H1 (cell line): ENCODE data around the gene ZFP14. TPM values are rescaled to one million over a fixed set of nuclear protein-coding genes. Genes with fewer than 3 reads are reported as not detected.
"Not testable (repeated sequence)": the region's sequence is repeated elsewhere in the genome, so short reads cannot be mapped to it uniquely, and the experiment has no call there.

Experiments used
- CTCF ChIA-PET: fragments of 300-600 bp; sonication (Branson Sonifier 250); formaldehyde crosslinking; loops from one replicate; lab custom pipeline; 2021; ENCODE audit not compliant: partially characterized antibody; lab: Charles Lee
- POLR2A ChIA-PET: fragments of 300-600 bp; sonication (Branson Sonifier 250); formaldehyde crosslinking; loops from one replicate; lab custom pipeline; 2021; ENCODE audit warnings: inconsistent platforms; ENCODE audit not compliant: partially characterized antibody; lab: Charles Lee
- DNase-seq, 2 experiments: peaks; one replicate each; pipeline versions ENCODE4 v3.0.0 to v3.0.0-alpha.2; 2010 to 2022; ENCODE audit warnings: low spot score in 2 of 2, low read depth in 1 of 2, mixed read lengths in 1 of 2
- FAIRE-seq: peaks from 2 replicates; lab custom pipeline; 2011; peaks lifted over from hg19 to GRCh38; lab: Jason Lieb, UNC
- H2AFZ ChIP-seq: 2 replicates; pipeline ENCODE4 v1.8.1; 2012; ENCODE audit warnings: low read length, inconsistent platforms
- H2AK5ac ChIP-seq: 2 replicates; pipeline ENCODE4 v1.6.1; 2013; ENCODE audit warnings: low read depth, low read length
- H2BK120ac ChIP-seq: replicated peaks from 2 replicates; pipeline ENCODE3; 2013; ENCODE audit warnings: low read depth, low read length, inconsistent platforms
- H2BK12ac ChIP-seq: 2 replicates; pipeline ENCODE4 v1.6.1; 2013; ENCODE audit warnings: low read depth, low read length
- H2BK15ac ChIP-seq: 2 replicates; pipeline ENCODE4 v1.6.1; 2013; ENCODE audit warnings: low read length
- H2BK20ac ChIP-seq: 2 replicates; pipeline ENCODE4 v1.6.1; 2013; ENCODE audit warnings: low read length
- H2BK5ac ChIP-seq: 2 replicates; pipeline ENCODE4 v1.6.1; 2013; ENCODE audit warnings: low read depth, low read length
- H3K14ac ChIP-seq: 2 replicates; pipeline ENCODE4 v1.6.1; 2013; ENCODE audit warnings: inconsistent platforms; ENCODE audit not compliant: insufficient read length
- H3K18ac ChIP-seq: 2 replicates; pipeline ENCODE4 v1.6.1; 2013; ENCODE audit warnings: low read length; ENCODE audit errors: extremely low read depth
- H3K23ac ChIP-seq: 2 replicates; pipeline ENCODE4 v1.6.1; 2013; ENCODE audit warnings: inconsistent platforms; ENCODE audit not compliant: insufficient read length
- H3K23me2 ChIP-seq: 2 replicates; pipeline ENCODE4 v1.6.1; 2013; ENCODE audit warnings: low read depth, low read length
- H3K27ac ChIP-seq: 2 replicates; pipeline ENCODE4 v1.6.1; 2011; ENCODE audit warnings: low read depth, low read length, inconsistent platforms
- H3K27me3 ChIP-seq, 4 experiments: replicated peaks in 1 of 4; 1 replicate in 1 of 4; 2 replicates in 3 of 4; pipeline versions ENCODE4 v1.6.1 to v1.8.1; 2011 to 2013; ENCODE audit warnings: low read length in 3 of 4, mild to moderate bottlenecking in 3 of 4, inconsistent platforms in 2 of 4, mixed read lengths in 2 of 4, moderate library complexity in 1 of 4; ENCODE audit not compliant: control insufficient read depth in 3 of 4, insufficient read depth in 3 of 4; ENCODE audit errors: extremely low read depth in 1 of 4
- H3K36me3 ChIP-seq, 4 experiments: 2 replicates each; pipeline versions ENCODE4 v1.6.1 to v1.8.1; 2011 to 2013; ENCODE audit warnings: mild to moderate bottlenecking in 4 of 4, low read length in 3 of 4, moderate library complexity in 2 of 4, control low read depth in 1 of 4, inconsistent platforms in 1 of 4; ENCODE audit not compliant: insufficient read depth in 4 of 4, control insufficient read depth in 2 of 4
- H3K4ac ChIP-seq: replicated peaks from 2 replicates; pipeline ENCODE3; 2013; ENCODE audit warnings: low read length, low read depth, mixed read lengths, inconsistent platforms; ENCODE audit not compliant: insufficient read length
- H3K4me1 ChIP-seq, 4 experiments: replicated peaks in 1 of 4; 1 replicate in 1 of 4; 2 replicates in 3 of 4; pipeline versions ENCODE4 v1.6.1 to v1.8.1; 2011 to 2013; ENCODE audit warnings: low read length in 3 of 4, inconsistent platforms in 2 of 4, mixed read lengths in 1 of 4; ENCODE audit not compliant: insufficient read depth in 4 of 4, control insufficient read depth in 3 of 4
- H3K4me2 ChIP-seq, 2 experiments: 2 replicates each; pipeline versions ENCODE4 v1.6.1 to v1.8.1; 2011 to 2013; ENCODE audit warnings: low read depth in 2 of 2, low read length in 2 of 2, control low read depth in 1 of 2, inconsistent platforms in 1 of 2, mild to moderate bottlenecking in 1 of 2; ENCODE audit not compliant: insufficient read depth in 1 of 2
- H3K4me3 ChIP-seq, 4 experiments: fragments of 200-600, 300-600 bp in 1 of 4; sonication (generic), shearing (Covaris generic), sonication (Bioruptor Twin) in 1 of 4; 2 replicates each; pipeline versions ENCODE4 v1.5.1 to v1.8.1; 2011 to 2016; ENCODE audit warnings: low read length in 4 of 4, low read depth in 3 of 4, control low read depth in 2 of 4, inconsistent platforms in 2 of 4, mild to moderate bottlenecking in 2 of 4, mixed read lengths in 1 of 4, moderate library complexity in 1 of 4; ENCODE audit not compliant: insufficient read depth in 2 of 4; ENCODE audit errors: extremely low read depth in 1 of 4
- H3K56ac ChIP-seq: replicated peaks from 2 replicates; pipeline ENCODE3; 2013; ENCODE audit warnings: low read depth, mild to moderate bottlenecking, mixed read lengths, low read length, inconsistent platforms; ENCODE audit not compliant: insufficient read length
- H3K79me1 ChIP-seq: 2 replicates; pipeline ENCODE4 v1.6.1; 2013; ENCODE audit warnings: low read depth, low read length, control low read depth
- H3K79me2 ChIP-seq, 2 experiments: 2 replicates each; pipeline versions ENCODE4 v1.6.1 to v1.8.1; 2012 to 2013; ENCODE audit warnings: low read length in 2 of 2, mild to moderate bottlenecking in 2 of 2, inconsistent platforms in 1 of 2; ENCODE audit not compliant: insufficient read depth in 2 of 2, control insufficient read depth in 1 of 2
- H3K9ac ChIP-seq, 4 experiments: replicated peaks in 1 of 4; 1 replicate in 1 of 4; 2 replicates in 3 of 4; pipeline versions ENCODE4 v1.6.1 to v1.8.1; 2011 to 2013; ENCODE audit warnings: low read depth in 3 of 4, low read length in 3 of 4, control low read depth in 2 of 4, mild to moderate bottlenecking in 2 of 4, moderate library complexity in 2 of 4, inconsistent platforms in 1 of 4; ENCODE audit errors: extremely low read depth in 1 of 4
- H3K9me3 ChIP-seq, 2 experiments: 2 replicates each; pipeline versions ENCODE4 v1.6.1 to v1.8.1; 2012 to 2013; ENCODE audit warnings: mild to moderate bottlenecking in 2 of 2, moderate library complexity in 2 of 2, control low read depth in 1 of 2, inconsistent platforms in 1 of 2, low read depth in 1 of 2, low read length in 1 of 2, mixed read lengths in 1 of 2; ENCODE audit not compliant: insufficient read depth in 2 of 2
- H4K20me1 ChIP-seq, 2 experiments: replicated peaks in 1 of 2; 2 replicates each; pipeline versions ENCODE3 to v1.8.1; 2011 to 2013; ENCODE audit warnings: inconsistent platforms in 2 of 2, low read length in 2 of 2, mild to moderate bottlenecking in 1 of 2; ENCODE audit not compliant: insufficient read depth in 2 of 2, control insufficient read depth in 1 of 2
- H4K5ac ChIP-seq: 2 replicates; pipeline ENCODE4 v1.6.1; 2013; ENCODE audit warnings: low read length, low read depth, mixed read lengths, inconsistent platforms; ENCODE audit not compliant: insufficient read length
- H4K8ac ChIP-seq: 2 replicates; pipeline ENCODE4 v1.8.0; 2013; ENCODE audit warnings: mild to moderate bottlenecking, moderate library complexity, low read length, inconsistent platforms; ENCODE audit not compliant: insufficient read depth; ENCODE audit errors: extremely low read depth
- H4K91ac ChIP-seq: replicated peaks from 2 replicates; pipeline ENCODE3; 2013; ENCODE audit warnings: low read length, mixed read lengths, inconsistent platforms; ENCODE audit not compliant: insufficient read length
- WGBS, 2 experiments: shearing (Covaris generic) in 1 of 2; methylation state at CpG; one replicate each; pipeline versions ENCODE4 v1.1.6 to v1.1.7; 2013 to 2015; ENCODE audit warnings: low lambda C conversion rate in 2 of 2, mixed read lengths in 2 of 2, inconsistent platforms in 1 of 2, low coverage in 1 of 2, missing lambda C conversion rate in 1 of 2; ENCODE audit not compliant: insufficient replicate concordance in 2 of 2, insufficient coverage in 1 of 2, insufficient read length in 1 of 2; ENCODE audit errors: extremely low coverage in 1 of 2, missing lambda C conversion rate in 1 of 2; 5-methylcytosine and 5-hydroxymethylcytosine counted together
- polyA plus RNA-seq, 7 experiments: library from polyadenylated mRNA; depleted of rRNA in 3 of 7; stranded (reverse) in 5 of 7; unstranded in 2 of 7; fragments of >200 nt in 5 of 7; fragments of 200-250 nt in 2 of 7; gene quantifications; 1 replicate in 5 of 7; 2 replicates in 1 of 7; 4 replicates in 1 of 7; pipeline versions ENCODE4 v1.2.1 to v1.2.3, GENCODE V29; 2011 to 2013; ENCODE audit warnings: missing spikeins in 2 of 7, mixed read lengths in 2 of 7
- total RNA-seq: library from RNA; stranded (reverse); fragmentation: NEBNext Ultra II Directional; extraction: Animal tissue kit (Norgen Biotek cat#: 25700); gene quantifications from 2 replicates; pipeline ENCODE4 v1.2.1, GENCODE V29; 2021

ZFP14 gene
- total and polyA plus RNA-seq, 2 of the 8 experiments (the other 6 are each of a cell fraction or from before 2014, with no cell fraction given): 1.7 to 8.2 TPM

DNA sequence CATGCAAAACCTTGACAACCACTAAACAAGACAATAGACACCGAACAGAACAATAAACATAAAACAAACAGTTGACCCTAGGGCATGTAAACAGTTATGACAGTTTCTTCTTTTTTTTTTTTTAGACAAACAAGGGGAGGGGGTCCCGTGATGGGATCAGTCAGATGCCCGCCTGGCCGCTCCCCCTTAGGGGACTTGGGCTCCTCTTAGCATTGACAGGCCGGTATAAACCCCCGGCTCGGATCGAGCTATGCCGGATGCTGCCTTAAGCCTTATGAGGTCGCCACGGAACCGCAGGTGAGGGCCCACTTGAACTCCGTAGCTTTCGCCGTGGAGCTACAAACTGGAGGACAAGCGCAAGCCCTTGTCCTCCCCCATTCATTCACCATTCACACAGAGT, 49.5 kb downstream of the ZFP14 start:
- H3K79me1 ChIP-seq, H3K23me2 ChIP-seq, H2BK12ac ChIP-seq, H3K27me3 ChIP-seq, H3K9me3 ChIP-seq, H4K8ac ChIP-seq, H2AFZ ChIP-seq, H3K14ac ChIP-seq, H2AK5ac ChIP-seq, H2BK15ac ChIP-seq, FAIRE-seq, H3K56ac ChIP-seq, H2BK20ac ChIP-seq, H3K4ac ChIP-seq, H3K4me1 ChIP-seq, H3K23ac ChIP-seq, H4K91ac ChIP-seq, CTCF ChIA-PET, DNase-seq, H3K18ac ChIP-seq, H2BK5ac ChIP-seq, H2BK120ac ChIP-seq, H4K5ac ChIP-seq, H3K27ac ChIP-seq, H3K9ac ChIP-seq: not testable (repeated sequence)
- Histone ChIP-seq H3K79me2 (peaks cover 19 to 69% of the 10 kb centered on the region in 2 experiments), H3K36me3 (peaks cover 28 to 57% (median 43%) of the 10 kb centered on the region in 4 experiments), H3K4me2 (peak overlapping the region; percentile 77 to 91; a peak in 2 of 4 replicates), H3K4me3 (peak overlapping the region in 2 of 4 experiments; percentile 77 to 90; a peak in 4 of 8 replicates), H4K20me1 (peaks cover 8 to 11% of the 10 kb centered on the region in 2 experiments)
- POLR2A ChIA-PET: interaction anchor here (0.6 to 1.6 kb wide), 2 partner anchors 38 to 160 kb away, joined by 3 to 7 read pairs; partner anchors contain the start of gene ZNF566
- 98% methylated on average over 15 of the region's 16 CpGs; no CpG with 5 or more reads in 1 of the 2 experiments for WGBS, 2 experiments

GRCh38 chr19:36326649-36327048, 52.4 kb downstream of the ZFP14 start:
- H2BK120ac ChIP-seq, H3K4ac ChIP-seq, H4K91ac ChIP-seq, H3K79me1 ChIP-seq, H3K56ac ChIP-seq, H3K27ac ChIP-seq, H3K4me1 ChIP-seq, H2BK12ac ChIP-seq, H2AFZ ChIP-seq, H4K8ac ChIP-seq, H2BK15ac ChIP-seq, H3K23me2 ChIP-seq, H3K23ac ChIP-seq, H4K5ac ChIP-seq, DNase-seq, H3K18ac ChIP-seq, H2BK5ac ChIP-seq, CTCF ChIA-PET, H2BK20ac ChIP-seq, H3K4me3 ChIP-seq, H3K9me3 ChIP-seq, FAIRE-seq, H3K9ac ChIP-seq, H3K14ac ChIP-seq, H2AK5ac ChIP-seq, H3K27me3 ChIP-seq, H3K4me2 ChIP-seq: not testable (repeated sequence)
- Histone ChIP-seq H3K36me3 (peaks cover 33 to 80% (median 59%) of the 10 kb centered on the region in 4 experiments), H3K79me2 (peaks cover 19 to 85% of the 10 kb centered on the region in 2 experiments), H4K20me1 (peaks cover 12 to 13% of the 10 kb centered on the region in 2 experiments)
- POLR2A ChIA-PET: interaction anchor here (1.0 to 2.6 kb wide), 4 partner anchors 9 to 247 kb away, joined by 3 to 10 read pairs (median 6); partner anchors contain the start of genes ZFP14, ZNF529 and ZNF566
- WGBS, 2 experiments: 88% methylated on average over 10 of the region's 10 CpGs; no CpG with 5 or more reads in 1 of the 2 experiments
